ENCODE results near the gene ARHGEF28.
A peak's percentile ranks its signal among the peaks of the same experiment; 100 is the strongest.

Gene ARHGEF28

DNA sequence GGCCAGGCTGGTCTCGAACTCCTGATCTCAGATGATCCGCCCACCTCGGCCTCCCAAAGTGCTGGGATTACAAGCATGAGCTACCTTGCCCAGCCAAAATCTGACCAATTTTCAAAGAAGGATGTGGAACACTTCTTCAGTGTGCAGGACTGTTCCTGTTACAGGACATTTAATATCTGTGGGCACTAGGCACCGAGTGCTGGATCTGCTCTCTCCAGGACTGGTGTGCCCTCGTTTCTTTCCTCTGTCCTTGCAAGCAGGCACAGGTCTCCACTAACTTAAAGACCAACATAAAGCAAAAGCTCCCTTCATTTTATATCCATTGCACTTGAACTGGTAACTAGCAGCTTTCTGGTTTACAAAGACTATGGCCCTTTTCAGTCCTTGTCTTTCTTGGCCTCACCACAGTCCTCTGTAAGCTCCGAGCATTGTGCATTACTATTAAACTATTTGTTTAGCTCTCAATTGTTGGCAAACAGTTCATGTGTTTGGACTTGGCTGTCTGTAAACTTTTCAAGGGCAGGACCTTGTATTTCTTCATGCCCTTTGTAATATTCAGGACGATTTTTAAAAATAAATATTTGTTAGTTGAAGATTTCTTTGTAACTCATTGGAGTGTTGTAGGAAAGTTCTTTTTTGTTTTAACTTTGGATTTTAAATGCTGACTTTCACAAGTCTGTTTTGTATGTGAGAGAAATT lies 37.3 kb downstream of the ARHGEF28 start:
- no peak for DNase-seq

DNA sequence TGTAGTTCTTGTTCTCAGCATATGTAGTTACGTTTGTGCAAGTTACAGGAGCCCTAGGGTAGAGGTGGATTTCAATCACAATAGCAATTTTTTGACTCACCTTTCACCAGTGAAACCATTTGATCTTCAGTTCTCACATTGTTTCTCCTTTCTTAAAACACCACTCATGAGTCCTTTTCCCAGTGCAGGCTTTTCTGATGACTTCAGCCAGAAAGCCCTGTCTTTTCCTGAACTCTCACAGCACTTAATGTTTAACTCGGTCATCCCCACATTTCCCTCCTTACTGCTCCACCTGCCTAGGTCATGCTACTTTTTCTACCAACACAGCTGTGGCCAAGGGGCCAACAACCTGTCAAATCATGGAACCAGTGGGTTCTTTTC lies 37.9 kb downstream of the ARHGEF28 start:
- DNase-seq, result no peak

DNA sequence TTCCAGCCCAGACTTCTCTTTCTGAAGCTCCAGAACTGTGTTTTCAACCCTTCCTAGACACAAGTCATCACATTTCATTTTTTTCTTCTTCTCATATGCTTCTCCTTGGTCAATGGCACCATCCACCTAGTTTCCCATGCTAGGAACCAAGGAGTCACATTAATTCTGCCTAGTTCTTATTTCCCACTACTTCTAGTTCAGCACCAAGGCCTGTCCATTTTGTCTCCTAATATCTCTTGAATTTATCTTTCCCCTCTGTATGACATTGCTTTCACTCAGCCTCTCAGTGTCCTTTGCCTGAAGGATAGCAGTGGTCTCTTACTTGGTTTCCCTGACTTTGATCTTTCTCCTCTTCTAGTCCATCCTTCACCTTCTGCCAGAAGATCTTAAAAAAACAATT lies 38.8 kb downstream of the ARHGEF28 start:
- no peak for DNase-seq

DNA sequence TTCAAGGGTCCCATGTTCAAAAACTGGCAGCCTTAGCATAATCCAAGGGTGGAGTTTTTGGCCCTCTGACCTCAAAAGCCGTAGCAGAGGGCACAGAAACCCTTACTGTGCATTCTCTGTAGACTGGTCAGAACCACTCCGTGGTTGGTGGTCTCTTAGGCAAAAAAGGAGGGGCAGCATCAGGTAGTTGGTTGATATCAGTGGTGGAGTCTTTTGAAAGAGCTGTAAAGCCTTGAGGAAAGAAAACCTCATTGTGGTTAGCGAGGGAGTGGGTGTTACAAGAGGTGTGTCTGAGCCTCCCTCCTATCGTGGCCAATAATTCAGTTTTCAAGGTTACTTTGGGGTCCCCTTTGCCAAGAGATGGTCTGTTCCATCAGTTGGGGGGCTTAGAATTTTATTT lies 40.9 kb downstream of the ARHGEF28 start:
- no peak for DNase-seq

DNA sequence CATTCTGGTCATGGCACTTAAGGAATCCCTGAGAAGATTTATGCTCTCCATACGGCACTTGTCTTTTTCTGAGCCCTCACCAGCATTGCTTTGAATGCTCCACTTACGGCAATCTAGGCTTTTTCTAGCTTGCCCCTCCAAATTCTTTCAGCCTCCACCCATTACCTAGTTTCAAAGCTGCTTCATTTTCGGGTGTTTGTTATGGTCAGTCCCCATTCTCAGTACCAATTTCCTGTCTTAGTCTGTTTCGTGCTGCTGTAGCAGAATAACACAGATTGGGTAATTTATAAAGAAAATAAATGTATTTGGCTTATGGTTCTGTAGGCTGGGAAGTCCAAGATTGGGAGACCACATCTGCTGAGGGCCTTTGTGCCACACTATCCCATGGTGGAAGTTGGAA lies 42.0 kb downstream of the ARHGEF28 start:
- no peak for DNase-seq

DNA sequence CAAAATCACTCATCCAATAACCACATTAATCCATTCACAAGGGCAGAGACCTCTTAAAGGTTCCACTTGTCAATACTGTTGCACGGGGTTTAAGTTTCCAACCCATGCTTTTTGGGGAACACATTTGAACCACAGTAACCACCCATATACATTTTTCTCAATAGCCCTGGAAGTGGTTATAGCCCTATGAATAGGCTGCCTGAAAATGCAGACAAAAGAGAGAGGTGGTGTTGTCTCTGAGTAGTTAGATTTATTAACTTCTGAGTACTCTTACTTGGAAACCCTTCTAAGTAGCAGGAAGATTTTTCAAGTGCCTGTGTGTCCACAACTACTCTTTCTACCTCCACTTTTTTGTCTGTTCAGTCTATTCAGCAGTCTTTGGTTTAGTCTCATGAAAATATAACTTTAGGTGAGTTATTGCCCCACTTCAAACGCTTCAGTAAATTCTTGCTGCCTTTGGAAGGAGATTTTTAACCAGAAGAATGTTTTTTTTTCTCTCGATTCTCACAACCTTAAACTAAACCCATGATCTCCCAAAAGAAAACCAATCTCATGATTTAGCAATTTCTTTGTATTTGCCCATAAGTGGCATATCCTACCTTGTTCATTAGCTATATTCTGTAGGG lies 42.6 kb downstream of the ARHGEF28 start:
- DNase-seq, result no peak

DNA sequence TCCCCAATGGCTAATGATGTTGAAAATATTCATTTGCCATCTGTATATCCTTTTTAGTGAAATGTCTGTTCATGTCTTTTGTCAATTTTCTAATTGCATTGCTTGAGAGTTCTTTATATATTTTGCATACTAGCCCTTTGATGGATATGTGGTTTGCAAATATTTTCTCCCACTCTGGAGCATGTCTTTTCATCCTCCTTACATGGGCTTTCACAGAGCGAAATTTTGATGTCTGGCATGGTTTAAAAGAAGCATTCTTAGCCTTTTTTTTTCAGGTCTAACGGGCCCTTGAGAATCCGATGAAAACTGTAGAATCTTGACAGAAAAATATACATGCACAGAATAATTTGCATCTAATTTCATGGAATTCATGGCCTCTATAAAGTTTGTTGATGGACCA lies 44.7 kb downstream of the ARHGEF28 start:
- DNase-seq, result no peak

DNA sequence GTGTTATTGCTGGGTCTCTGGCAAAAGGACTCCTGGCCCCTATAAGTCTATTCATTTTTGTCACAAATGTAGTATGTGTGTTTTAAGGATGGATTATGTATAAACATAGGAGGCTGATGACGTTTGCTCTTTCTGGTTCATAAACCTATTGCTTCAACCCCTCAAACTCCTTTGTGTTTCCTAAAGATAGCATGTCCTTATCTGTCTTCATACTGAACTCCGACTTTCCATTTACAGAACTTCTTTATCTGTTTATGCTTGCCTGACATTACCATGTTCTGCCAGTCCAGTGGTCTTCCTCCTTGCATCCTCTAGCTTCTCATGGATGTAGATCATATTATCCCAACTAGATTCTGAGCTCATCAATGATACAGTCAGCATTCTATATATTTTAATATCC lies 46.1 kb downstream of the ARHGEF28 start:
- no peak for DNase-seq

DNA sequence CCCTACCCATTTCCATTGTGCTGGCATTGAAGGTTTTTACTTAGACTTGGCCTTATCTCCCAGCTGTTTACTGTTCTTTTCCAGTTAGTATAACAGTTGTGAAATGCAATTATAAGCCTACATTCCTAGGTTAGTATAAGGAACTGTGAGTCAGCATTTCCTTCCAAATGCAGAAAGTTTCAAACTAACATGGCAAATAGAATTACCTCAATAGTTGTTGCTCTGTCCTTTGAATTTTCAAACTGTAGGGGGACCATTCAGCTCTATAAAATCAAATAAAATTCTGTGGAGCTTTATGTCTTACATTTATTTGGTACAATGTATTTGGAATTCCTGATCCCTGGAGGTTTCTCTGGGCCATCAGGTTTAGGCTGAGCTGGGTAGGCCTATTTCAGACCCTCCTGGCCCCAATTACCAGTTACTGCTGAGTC lies 47.2 kb downstream of the ARHGEF28 start:
- DNase-seq, result no peak

DNA sequence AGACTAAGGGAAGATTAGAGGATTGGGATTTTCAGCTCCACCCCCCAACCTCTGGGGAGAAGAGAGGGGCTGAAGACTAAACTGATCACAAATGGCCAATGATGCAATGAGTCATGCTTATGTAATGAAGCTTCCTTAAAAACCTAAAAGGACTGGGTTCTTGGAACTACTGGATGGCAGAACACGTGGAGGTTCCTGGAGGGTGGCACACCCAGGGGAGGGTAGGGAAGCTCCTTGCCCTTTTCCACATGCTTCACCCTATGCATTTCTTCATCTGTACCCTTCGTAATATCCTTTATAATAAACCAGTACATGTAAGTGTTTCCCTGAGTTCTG lies 48.6 kb downstream of the ARHGEF28 start:
- no peak for DNase-seq

DNA sequence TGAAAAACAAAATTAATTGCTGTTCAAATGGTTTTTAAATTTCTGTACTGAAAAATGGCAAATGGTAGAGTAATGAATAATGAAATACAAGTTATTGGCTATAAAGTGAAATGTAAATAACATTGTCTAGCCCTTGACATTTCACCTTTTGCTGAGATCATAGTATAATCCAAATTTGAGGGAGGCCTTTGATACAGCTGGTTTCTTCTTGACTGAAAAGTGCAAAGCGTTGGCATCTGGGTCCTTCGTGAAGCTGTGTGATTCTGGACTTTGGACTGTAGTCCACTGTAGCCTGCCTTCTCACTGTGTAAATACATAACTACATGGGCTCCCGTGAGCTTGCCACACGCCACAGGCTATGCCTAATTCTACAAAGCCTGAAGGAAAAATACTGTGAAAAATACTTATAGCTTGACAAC lies 52.3 kb downstream of the ARHGEF28 start:
- DNase-seq, result no peak

DNA sequence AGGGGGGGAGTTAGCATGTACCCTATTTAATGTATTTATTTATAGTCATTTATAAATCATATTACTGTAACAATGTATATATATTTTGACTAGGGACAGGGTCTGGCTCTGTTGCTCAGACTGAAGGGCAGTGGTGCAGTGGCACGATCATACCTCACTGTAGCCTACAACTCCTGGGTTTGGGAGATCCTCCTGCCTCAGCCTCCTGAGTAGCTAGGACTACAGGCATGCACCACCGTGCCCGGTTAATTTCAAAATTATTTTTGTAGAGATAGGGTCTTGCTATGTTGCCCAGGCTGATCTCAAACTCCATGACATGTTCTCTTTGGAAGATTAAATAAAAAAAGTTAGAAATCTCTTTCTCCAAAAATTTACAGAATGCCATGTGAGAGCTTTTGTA lies 52.8 kb downstream of the ARHGEF28 start:
- DNase-seq, result no peak

DNA sequence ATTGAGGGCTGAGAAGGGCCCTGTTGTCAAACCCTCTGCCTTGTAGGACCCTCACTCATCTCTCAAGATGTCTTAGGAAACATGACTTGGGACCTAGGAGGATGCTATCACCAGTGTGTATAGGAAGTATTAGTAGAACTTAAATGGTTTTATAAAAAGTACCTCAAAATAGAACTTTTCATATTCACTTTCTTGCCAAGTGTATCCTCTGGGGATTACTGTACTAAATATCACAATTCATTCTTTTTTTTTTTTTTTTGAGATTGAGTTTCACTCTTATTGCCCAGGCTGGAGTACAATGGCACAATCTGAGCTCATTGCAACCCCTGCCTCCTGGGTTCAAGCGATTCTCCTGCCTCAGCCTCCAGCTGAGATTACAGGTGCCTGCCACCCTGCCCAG lies 56.2 kb downstream of the ARHGEF28 start:
- DNase-seq, result no peak

DNA sequence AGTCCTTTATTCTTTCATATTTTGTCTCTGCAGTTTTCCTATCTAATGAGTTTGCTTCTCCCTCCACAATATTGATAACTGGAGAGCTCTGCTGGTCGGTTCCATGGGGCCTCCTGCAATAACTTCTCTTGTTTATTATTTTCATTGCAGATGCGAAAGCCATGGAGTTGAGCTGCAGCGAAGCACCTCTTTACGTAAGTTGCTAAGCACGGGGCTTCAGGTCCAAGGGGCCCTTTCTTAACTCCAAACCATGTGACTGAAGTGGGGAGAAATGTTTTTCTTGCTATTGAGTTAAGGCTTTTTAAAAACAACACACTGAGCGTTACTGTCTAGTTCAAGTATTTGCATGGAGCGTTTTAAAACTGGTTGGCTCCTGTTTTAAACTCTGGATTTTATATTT lies 58.7 kb downstream of the ARHGEF28 start:
- no peak for DNase-seq

DNA sequence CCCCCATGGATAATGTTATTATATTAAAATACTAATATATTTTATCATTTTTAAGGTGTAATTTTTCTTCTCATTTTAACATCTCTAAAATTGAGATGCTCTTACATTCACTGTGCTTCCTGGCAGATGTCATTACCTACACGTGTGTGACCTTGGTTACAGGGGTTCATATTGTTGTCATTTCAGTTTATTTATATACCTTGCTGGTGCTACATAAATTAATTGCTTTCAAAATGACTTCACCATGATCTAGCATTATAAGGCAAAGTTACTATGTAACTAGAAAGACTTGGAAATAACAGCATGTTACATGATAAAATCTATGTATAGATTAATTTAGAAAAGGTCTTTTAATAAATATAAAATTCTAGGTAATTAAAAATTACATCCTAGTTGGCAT lies 60.9 kb downstream of the ARHGEF28 start:
- no peak for DNase-seq

DNA sequence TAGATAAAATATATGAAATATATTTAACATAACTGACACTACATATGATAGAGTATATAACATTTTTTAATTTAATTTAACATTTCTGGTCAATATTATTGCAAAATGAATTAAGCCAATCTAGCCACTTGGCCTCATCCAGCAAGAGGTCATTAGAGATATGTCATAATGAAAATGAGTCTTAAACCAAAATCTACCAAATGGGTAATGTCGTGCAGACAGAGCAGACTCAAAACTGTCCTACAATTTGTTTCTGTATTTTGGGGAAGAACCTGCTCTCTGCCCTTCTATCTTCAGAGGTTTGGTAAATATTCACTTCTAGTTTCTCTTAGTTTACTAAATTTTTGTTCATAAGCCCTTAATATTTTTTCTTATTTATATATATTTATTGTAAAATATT lies 61.4 kb downstream of the ARHGEF28 start:
- no peak for DNase-seq

DNA sequence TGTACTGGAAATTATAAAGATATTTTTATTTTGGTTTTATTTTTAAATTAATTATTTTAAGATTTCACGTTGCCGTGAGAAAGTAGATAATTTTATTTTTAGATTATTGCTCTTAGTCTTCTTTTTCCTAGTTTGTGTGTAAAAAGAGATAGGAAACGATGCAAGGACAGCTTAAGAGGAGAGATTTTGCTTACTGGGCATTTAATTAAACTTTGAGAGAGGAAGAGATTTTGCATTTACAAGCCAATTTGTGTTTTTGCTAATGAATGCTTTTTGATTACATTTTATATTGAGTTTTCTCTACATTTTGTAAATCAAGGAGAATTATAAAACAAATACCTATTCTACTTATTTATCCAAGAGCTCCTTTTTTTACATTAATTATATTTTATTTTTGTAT lies 64.0 kb downstream of the ARHGEF28 start:
- DNase-seq, result no peak

DNA sequence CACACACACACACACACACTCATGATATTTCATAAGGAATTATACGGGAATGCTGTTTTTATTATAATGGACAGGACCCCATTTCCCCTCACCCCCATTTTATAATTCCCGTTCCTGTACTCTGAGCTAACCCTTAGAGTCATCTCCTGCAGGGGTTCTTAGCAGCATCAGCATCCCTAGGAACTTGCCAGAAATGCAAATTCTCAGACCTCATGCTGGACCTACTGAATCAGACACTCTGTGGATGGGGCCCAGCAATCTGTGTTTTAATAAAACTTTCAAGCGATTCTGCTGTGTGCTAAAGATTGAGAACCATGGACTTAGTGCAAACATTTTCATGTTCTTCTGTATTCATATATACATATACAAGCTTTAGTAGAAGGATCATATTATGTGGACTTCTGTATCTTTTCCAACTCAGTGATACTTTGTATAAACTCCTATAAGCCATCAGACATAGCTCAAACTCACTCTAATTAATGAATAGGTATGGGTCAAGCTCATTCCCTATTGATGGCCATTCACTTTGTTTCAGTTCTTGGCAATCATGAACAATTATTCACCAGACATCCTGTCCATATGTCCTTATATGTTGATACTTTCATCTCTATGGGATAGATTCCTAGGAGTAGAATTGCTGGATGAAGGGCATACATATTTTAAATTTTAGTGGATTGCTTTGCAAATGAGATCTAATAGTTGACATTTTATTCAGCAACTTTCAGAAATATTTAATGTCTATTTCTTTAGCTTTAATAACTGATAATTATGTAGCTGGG lies 65.5 kb downstream of the ARHGEF28 start:
- no peak for DNase-seq

DNA sequence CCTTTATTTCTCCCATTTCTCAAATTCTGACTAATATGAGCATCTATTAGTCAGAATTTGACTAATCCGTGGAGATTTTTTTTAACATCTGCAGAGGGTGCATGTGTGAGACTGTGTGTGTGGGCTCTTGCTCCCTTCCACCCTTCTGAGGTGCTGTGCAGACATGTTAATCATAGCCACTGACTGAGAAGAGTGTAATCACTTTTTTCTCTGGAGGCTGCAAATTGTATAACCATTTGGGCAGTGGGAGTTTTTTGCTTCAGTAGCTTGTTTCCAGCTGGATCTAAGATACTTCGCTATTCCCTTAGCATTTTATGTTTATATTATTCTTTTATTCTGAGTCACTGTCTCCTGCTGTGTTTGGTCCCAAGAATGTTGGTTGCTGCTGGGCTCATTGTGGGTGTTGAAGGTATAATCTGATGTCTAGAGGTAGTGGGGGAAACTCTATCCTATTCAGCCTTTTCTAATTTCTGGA lies 66.2 kb downstream of the ARHGEF28 start:
- DNase-seq, result no peak

DNA sequence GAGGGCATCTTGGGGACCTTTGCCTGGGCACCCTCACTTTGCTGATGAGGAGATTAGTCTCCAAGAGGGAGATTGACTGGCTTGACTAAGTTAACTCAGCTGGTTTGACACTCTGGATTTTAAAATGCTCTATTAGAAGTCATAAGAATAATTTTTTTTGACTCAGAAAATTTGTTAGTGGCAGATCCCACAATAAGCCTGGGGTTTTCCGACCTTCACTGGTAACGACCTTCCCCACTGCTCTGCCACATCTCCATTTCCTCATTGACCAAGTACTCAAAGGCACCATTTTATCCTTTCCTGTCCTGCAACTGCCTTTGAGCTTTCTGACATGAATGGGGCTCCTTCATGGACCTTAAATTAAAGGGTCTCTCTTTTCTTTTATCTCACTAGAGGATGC lies 67.0 kb downstream of the ARHGEF28 start:
- DNase-seq, result no peak

DNA sequence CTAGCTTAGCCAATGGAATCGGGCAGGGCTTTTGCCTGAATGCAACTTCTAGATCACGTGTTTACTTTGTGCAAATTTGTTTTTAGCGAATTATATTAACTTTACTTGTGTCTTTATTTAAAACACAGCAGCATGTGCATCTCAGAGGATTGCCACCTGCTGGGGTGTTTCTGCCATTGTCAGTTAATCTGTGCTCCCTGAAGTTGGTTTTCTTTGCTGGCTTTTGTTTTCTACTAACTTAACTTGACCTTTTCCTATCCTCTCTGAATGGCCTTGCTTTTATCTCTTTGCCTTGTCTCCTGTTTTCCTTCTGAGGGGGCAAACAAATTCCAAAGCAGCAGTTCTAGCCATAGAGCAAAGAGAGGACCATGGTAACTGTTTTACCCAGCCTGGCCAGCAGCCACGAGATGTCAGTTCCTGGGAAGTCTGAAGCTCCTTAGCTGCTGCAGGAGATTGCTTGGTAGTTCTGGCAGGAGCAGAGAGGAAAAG lies 67.6 kb downstream of the ARHGEF28 start:
- peak; percentile 5 for DNase-seq

DNA sequence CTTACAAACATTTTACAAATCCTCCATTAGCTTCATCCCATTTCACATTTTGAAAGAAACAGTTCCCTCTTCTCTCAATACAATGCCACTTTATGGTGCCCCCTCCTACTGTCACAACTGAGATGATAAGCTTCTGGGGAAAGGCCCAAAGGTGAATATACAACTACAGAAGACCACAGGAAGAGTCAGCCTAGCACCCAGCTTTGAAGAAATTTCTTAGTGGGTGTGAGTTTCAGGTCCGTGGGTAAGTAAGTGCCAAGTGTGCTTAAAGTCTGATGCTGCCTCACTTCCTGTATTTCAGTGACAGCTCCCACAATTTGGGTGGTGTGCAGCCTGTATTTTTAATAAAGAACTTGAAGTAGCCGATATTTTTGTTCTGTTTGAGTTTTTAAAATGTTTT lies 68.1 kb downstream of the ARHGEF28 start:
- DNase-seq, result no peak

DNA sequence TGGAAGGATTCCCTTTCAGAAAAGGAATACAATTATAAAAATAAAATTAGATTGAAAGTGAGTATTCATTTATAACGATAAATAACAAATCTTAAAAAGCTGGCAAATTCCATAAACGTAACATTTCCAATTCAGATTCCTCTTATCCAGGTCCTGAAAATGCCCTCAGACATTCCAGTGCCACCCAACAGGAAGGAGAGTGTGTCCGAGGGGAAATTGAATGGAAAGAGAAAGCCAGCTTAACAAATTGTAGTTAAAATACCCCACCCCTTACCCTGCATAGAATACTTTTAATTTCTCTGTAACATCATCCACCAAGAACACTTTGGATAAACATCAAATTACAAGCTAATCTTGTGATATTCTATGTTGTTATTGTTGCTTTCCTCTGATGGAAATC lies 72.0 kb downstream of the ARHGEF28 start:
- DNase-seq, result no peak

DNA sequence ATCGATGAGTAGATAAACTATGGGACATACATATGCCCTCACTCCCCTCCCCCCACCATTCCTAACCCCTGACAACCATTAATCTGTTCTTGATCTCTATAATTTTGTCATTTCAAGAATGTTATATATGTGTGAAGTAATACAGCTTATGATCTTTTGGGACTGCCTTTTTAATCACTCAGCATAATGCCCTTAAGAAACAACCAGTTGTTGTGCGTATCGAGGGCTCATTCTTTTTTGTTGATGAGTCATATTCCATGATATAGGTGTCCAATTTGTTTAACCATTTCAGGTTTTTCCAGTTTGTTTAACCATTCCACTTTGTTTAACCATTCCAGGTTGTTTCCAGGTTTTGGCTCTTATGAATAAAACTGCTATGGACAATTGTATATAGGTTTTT lies 75.6 kb downstream of the ARHGEF28 start:
- no peak for DNase-seq

Measured in NCI-H82 (cell line).